AG09319 (cell line): ENCODE results near the gene BBS9.
A peak's percentile ranks its signal among the peaks of the same experiment; 100 is the strongest.

Experiments used
- DNase-seq: peaks from one replicate; pipeline ENCODE4 v3.0.0-alpha.2; 2010; ENCODE audit warnings: low read depth; ENCODE audit errors: extremely low read depth
- CTCF ChIP-seq: IDR thresholded peaks from 2 replicates; pipeline ENCODE4 v1.5.1; 2011; ENCODE audit warnings: low read depth, mild to moderate bottlenecking, inconsistent platforms, low read length, moderate library complexity

Gene BBS9

GRCh38 chr7:33334349-33334748 is 205.0 kb downstream of the BBS9 start:
- no peak for DNase-seq
- TF ChIP-seq CTCF: peak; percentile 19

- no peak for TF ChIP-seq CTCF
Observed at GRCh38 chr7:33336820-33337219, 207.5 kb downstream of the BBS9 start.

DNA sequence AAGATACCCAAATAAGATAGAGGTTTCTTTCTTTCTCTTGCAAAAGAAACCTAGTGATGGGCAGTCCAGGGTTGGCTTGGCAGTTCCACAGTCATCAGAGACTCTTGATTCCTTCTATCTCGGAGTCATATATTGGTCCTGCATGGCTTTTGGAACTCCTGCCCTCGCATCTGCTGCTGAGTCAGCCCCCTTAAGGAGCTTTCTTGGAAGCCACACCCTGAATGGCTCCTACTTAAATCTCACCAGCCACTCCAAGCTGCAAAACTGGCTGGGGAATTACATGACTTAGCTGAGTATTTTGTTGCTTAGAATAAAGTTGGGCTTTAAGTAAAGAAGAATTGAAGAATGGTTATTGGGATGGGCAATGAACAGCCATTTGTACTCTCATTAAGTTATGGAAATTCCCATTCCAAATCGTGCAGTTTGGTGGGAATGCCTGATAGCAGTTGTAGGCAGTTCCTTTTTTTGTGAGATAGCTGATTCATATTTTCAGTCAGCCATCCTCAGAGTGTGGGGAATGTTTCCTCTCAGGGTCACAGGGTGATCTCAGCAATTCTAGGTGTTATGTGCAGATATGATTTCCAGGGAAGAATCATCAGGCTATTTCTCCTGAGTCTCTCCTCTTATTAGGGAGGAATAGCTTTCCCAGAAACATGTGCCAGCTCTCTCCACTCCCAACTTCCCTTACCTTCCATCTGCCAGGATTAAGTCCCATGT is 209.9 kb downstream of the BBS9 start:
- DNase-seq: no peak
- TF ChIP-seq CTCF: no peak

More at GRCh38 chr7:33336820-33337219, 207.5 kb downstream of the BBS9 start:
- DNase-seq: no peak

DNA sequence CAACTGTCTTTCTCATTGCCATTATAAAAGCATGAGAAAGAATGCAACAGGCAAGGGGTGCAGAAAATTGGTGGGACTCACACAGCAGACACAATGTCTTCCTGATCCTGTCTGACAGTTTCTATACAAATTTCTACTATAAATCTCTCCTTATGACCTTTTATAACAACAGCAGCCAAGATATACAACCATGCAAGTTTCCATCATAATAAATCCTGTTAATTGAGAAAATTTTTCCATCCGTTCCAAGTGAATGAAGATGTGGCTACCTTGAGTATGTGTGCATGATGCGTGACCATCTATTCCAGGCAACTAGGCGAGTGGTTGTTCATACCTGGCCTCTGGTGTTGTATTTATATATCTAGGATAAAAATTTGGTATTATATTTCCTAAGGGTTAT is 216.7 kb downstream of the BBS9 start:
- DNase-seq: no peak

GRCh38 chr7:33350577-33350976 is 221.2 kb downstream of the BBS9 start:
- DNase-seq: no peak
- no peak for TF ChIP-seq CTCF

More for the DNA sequence above, 216.7 kb downstream of the BBS9 start:
- no peak for TF ChIP-seq CTCF

DNA sequence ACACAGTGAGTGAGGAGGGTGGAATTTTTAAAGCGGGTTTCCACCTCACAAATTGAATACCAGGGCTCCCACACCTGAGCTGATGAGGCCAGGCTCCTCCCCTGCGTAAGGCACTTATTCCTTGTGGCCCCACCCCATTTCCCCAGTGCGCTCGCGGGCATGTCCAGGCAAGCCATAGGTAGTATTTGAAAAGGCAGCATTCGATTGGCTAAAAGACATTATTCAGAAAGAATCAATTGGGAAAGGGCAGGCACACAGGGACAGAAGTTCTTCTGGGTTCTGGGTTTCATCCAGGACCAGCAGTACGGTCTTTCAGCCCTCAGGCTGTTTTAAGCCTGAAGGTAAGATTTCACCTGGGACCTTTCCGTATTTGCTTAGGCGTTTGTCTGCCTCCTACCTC is 222.3 kb downstream of the BBS9 start:
- TF ChIP-seq CTCF: no peak

DNA sequence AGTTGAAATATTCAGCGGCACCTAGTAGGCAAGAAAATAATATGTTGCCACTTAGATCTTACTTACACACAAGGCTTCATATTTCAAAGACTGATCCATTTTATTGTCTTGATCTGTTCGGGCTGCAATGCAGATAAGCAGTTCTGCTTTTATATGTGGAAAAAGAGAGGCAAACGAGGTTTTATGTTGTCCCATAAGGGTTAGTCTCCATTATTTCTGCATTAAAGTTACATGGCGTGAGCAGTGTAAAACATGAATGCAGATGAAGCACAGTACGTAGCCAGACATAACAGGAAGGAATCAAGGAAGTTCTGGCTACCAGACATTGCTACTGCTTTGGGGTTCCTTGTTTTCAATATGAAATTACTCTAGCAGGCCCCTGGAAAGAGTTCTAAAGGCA is 224.8 kb downstream of the BBS9 start:
- no peak for TF ChIP-seq CTCF
- no peak for DNase-seq

More for the DNA sequence above, 222.3 kb downstream of the BBS9 start:
- DNase-seq: no peak
